Mesenchymal stem cell (in vitro differentiated cells and primary cell): ENCODE data around the gene ATP2A1.

ENCODE experiments used
- DNase-seq: peaks from one replicate; pipeline ENCODE4 v3.0.0-alpha.2; 2013
- H2AFZ ChIP-seq: one replicate; pipeline ENCODE4 v1.6.1; 2013; ENCODE audit warnings: low read depth, mild to moderate bottlenecking, control low read depth, inconsistent platforms, low read length, moderate library complexity
- H2AK5ac ChIP-seq: 2 replicates; pipeline ENCODE4 v1.6.1; 2013; ENCODE audit warnings: low read length, moderate library complexity, mild to moderate bottlenecking, inconsistent platforms; ENCODE audit not compliant: severe bottlenecking
- H2BK120ac ChIP-seq: one replicate; pipeline ENCODE4 v1.6.1; 2013; ENCODE audit warnings: low read depth, mild to moderate bottlenecking, inconsistent platforms, low read length, moderate library complexity
- H2BK12ac ChIP-seq, 2 experiments: one replicate each; pipeline ENCODE4 v1.6.1; 2013; ENCODE audit warnings: inconsistent platforms in 2 of 2, low read length in 2 of 2, mild to moderate bottlenecking in 2 of 2, moderate library complexity in 2 of 2, control low read depth in 1 of 2
- H2BK15ac ChIP-seq: one replicate; pipeline ENCODE4 v1.6.1; 2013; ENCODE audit warnings: mild to moderate bottlenecking, low read depth, inconsistent platforms; ENCODE audit not compliant: poor library complexity, severe bottlenecking
- H2BK5ac ChIP-seq: 2 replicates; pipeline ENCODE4 v1.6.1; 2013; ENCODE audit warnings: low read depth, mild to moderate bottlenecking, low read length, control low read depth, inconsistent platforms; ENCODE audit not compliant: poor library complexity, severe bottlenecking
- H3K14ac ChIP-seq, 2 experiments: one replicate each; pipeline ENCODE4 v1.6.1; 2013; ENCODE audit warnings: inconsistent platforms in 2 of 2, low read length in 2 of 2, control low read depth in 1 of 2, mild to moderate bottlenecking in 1 of 2, moderate library complexity in 1 of 2
- H3K18ac ChIP-seq, 2 experiments: one replicate each; pipeline ENCODE4 v1.6.1; 2013; ENCODE audit warnings: inconsistent platforms in 2 of 2, low read length in 2 of 2, control low read depth in 1 of 2, low read depth in 1 of 2, mild to moderate bottlenecking in 1 of 2
- H3K23ac ChIP-seq, 2 experiments: one replicate each; pipeline ENCODE4 v1.6.1; 2013; ENCODE audit warnings: inconsistent platforms in 2 of 2, low read length in 2 of 2, mild to moderate bottlenecking in 2 of 2, moderate library complexity in 2 of 2, control low read depth in 1 of 2
- H3K27ac ChIP-seq: 2 replicates; pipeline ENCODE4 v1.5.1; 2013; ENCODE audit warnings: mild to moderate bottlenecking, moderate library complexity, low read length, control low read depth, inconsistent platforms; ENCODE audit not compliant: poor library complexity, severe bottlenecking
- H3K27me3 ChIP-seq, 2 experiments: 2 replicates each; pipeline versions ENCODE4 v1.6.1 to v1.7.0; 2013; ENCODE audit warnings: low read length in 2 of 2, mild to moderate bottlenecking in 2 of 2, moderate library complexity in 2 of 2, control low read depth in 1 of 2, inconsistent platforms in 1 of 2; ENCODE audit not compliant: control insufficient read depth in 1 of 2, insufficient read depth in 1 of 2
- H3K36me3 ChIP-seq, 2 experiments: 2 replicates each; pipeline versions ENCODE4 v1.6.1 to v1.7.0; 2013; ENCODE audit warnings: low read length in 2 of 2, control low read depth in 1 of 2, inconsistent platforms in 1 of 2, low read depth in 1 of 2, mild to moderate bottlenecking in 1 of 2; ENCODE audit not compliant: insufficient read depth in 2 of 2, control insufficient read depth in 1 of 2
- H3K4ac ChIP-seq, 2 experiments: one replicate each; pipeline ENCODE4 v1.6.1; 2013; ENCODE audit warnings: inconsistent platforms in 2 of 2, low read length in 2 of 2, mild to moderate bottlenecking in 2 of 2, moderate library complexity in 2 of 2, control low read depth in 1 of 2, low read depth in 1 of 2
- H3K4me1 ChIP-seq: 2 replicates; pipeline ENCODE4 v1.6.1; 2013; ENCODE audit warnings: low read depth, low read length, control low read depth; ENCODE audit not compliant: control insufficient read depth, insufficient read depth
- H3K4me2 ChIP-seq: 2 replicates; pipeline ENCODE4 v1.6.1; 2013; ENCODE audit warnings: low read length, mild to moderate bottlenecking, inconsistent platforms; ENCODE audit not compliant: poor library complexity, severe bottlenecking
- H3K4me3 ChIP-seq, 2 experiments: 2 replicates each; pipeline versions ENCODE4 v1.5.1 to v1.7.0; 2013; ENCODE audit warnings: low read length in 2 of 2, mild to moderate bottlenecking in 2 of 2, control low read depth in 1 of 2, low read depth in 1 of 2; ENCODE audit not compliant: insufficient read depth in 1 of 2
- H3K79me1 ChIP-seq: replicated peaks from 2 replicates; pipeline ENCODE4 v1.6.1; 2013; ENCODE audit warnings: mild to moderate bottlenecking, control low read depth, low read length, inconsistent platforms; ENCODE audit not compliant: poor library complexity, severe bottlenecking
- H3K9ac ChIP-seq: 2 replicates; pipeline ENCODE4 v1.7.0; 2013; ENCODE audit warnings: mild to moderate bottlenecking, low read length, moderate library complexity
- H3K9me3 ChIP-seq: 2 replicates; pipeline ENCODE4 v1.7.0; 2013; ENCODE audit warnings: mild to moderate bottlenecking, low read length; ENCODE audit not compliant: control insufficient read depth
- H4K8ac ChIP-seq: one replicate; pipeline ENCODE4 v1.6.1; 2013; ENCODE audit warnings: inconsistent platforms, mild to moderate bottlenecking, low read length, moderate library complexity
- H4K91ac ChIP-seq: one replicate; pipeline ENCODE4 v1.6.1; 2013; ENCODE audit warnings: mild to moderate bottlenecking, low read length, inconsistent platforms
- WGBS: methylation state at CpG from one replicate; pipeline ENCODE4 v1.1.7; 2013; ENCODE audit warnings: mixed read lengths; 5-methylcytosine and 5-hydroxymethylcytosine counted together

ATP2A1 gene

GRCh38 chr16:28842696-28843095 lies 35.6 kb upstream of the ATP2A1 start:
- Histone ChIP-seq H3K27ac (no peak overlapping the region), H2AK5ac (no peak overlapping the region), H2BK120ac (no peak overlapping the region), H4K8ac (no peak overlapping the region), H3K23ac (no peak overlapping the region), H2BK5ac (no peak overlapping the region), H3K4me3 (no peak overlapping the region), H3K4me1 (peaks cover 15% of the 10 kb centered on the region), H3K79me1 (peaks cover 29% of the 10 kb centered on the region), H3K4ac (no peak overlapping the region), H3K36me3 (peaks cover 52 to 55% of the 10 kb centered on the region in 2 experiments), H2BK15ac (no peak overlapping the region), H3K14ac (no peak overlapping the region), H3K4me2 (no peak overlapping the region), H4K91ac (no peak overlapping the region), H3K9me3 (no peaks in the 10 kb centered on the region), H2AFZ (no peak overlapping the region), H3K27me3 (no peaks in the 10 kb centered on the region), H3K18ac (no peak overlapping the region), H3K9ac (no peak overlapping the region), H2BK12ac (no peak overlapping the region)
- DNase-seq, result no peak
- 96% methylated on average over 7 of the region's 7 CpGs for WGBS

DNA sequence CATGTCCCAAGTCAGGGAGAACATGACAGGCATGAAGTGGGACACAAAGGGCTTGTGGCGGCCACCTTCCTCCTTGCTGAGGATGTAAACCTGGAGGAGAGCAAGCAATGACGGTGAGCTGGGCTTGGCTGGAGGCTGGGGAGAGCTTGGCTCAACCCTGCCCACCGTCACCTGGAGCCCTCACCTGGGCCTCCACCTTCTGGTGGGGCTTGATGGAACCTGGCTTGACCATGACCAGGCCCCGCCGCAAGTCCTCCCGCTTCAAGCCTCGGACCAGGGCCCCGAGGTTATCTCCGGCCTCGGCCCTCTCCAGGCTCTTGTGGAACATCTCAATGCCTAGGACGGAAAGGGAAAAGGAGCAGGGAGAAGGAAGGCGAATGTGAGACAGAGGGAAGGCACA lies 34.5 kb upstream of the ATP2A1 start:
- H3K79me1 ChIP-seq, result peaks cover 28% of the 10 kb centered on the region
- H3K9ac ChIP-seq, result no peak overlapping the region
- H2BK5ac ChIP-seq, result no peak overlapping the region
- DNase-seq, result no peak
- no peak overlapping the region for H4K91ac ChIP-seq
- H2AFZ ChIP-seq, result no peak overlapping the region
- H3K14ac ChIP-seq, result no peak overlapping the region
- H2BK120ac ChIP-seq, result no peak overlapping the region
- H2BK15ac ChIP-seq, result no peak overlapping the region
- 93% methylated on average over 12 of the region's 12 CpGs for WGBS
- H3K18ac ChIP-seq, result no peak overlapping the region
- no peak overlapping the region for H3K4me3 ChIP-seq
- H3K4me2 ChIP-seq, result no peak overlapping the region
- H3K27me3 ChIP-seq, result no peaks in the 10 kb centered on the region
- peaks cover 41 to 45% of the 10 kb centered on the region in 2 experiments for H3K36me3 ChIP-seq
- no peak overlapping the region for H2BK12ac ChIP-seq
- no peak overlapping the region for H2AK5ac ChIP-seq
- H3K4me1 ChIP-seq, result peaks cover 15% of the 10 kb centered on the region
- H3K23ac ChIP-seq, result no peak overlapping the region
- no peak overlapping the region for H3K27ac ChIP-seq
- no peak overlapping the region for H3K4ac ChIP-seq
- H4K8ac ChIP-seq, result no peak overlapping the region
- H3K9me3 ChIP-seq, result no peaks in the 10 kb centered on the region

GRCh38 chr16:28844226-28844885 lies 33.9 kb upstream of the ATP2A1 start:
- Histone ChIP-seq H3K4me1 (peaks cover 15% of the 10 kb centered on the region), H3K27me3 (no peaks in the 10 kb centered on the region), H3K14ac (no peak overlapping the region), H2BK5ac (no peak overlapping the region), H3K18ac (no peak overlapping the region), H3K27ac (no peak overlapping the region), H4K8ac (no peak overlapping the region), H3K23ac (no peak overlapping the region), H2BK15ac (no peak overlapping the region), H3K4me3 (no peak overlapping the region), H2AFZ (no peak overlapping the region), H3K9me3 (no peaks in the 10 kb centered on the region), H3K9ac (peak overlapping the region; percentile 98), H3K79me1 (peaks cover 28% of the 10 kb centered on the region), H4K91ac (no peak overlapping the region), H3K4ac (no peak overlapping the region), H2BK12ac (no peak overlapping the region), H3K4me2 (no peak overlapping the region), H2AK5ac (no peak overlapping the region), H2BK120ac (no peak overlapping the region), H3K36me3 (peaks cover 35 to 39% of the 10 kb centered on the region in 2 experiments)
- DNase-seq, result no peak
- WGBS, result 93% methylated on average over 19 of the region's 19 CpGs

DNA sequence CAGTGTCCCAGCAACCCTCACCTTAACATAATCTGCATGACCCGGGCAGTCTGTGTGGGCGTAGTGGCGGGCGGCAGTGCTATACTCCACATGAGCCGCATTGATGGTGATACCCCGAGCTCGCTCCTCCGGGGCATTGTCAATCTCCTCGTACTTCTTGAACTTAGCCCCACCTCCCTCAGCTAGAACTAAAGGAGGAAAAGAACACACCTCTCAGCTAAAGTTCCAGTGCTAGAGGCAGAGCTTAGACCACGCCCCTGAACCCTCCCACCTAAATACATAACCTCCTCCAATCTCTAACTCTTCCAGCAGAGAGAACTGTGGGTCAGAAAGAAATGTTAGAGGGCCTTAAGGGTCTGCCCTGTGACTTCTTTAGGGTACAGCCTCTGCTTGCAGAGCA lies 33.0 kb upstream of the ATP2A1 start:
- no peak overlapping the region for H3K27ac ChIP-seq
- no peak overlapping the region for H3K14ac ChIP-seq
- peak overlapping the region; percentile 98 to 100 for H3K4me3 ChIP-seq
- H3K4me2 ChIP-seq, result peak overlapping the region; percentile 92
- no peak overlapping the region for H4K8ac ChIP-seq
- H3K4ac ChIP-seq, result no peak overlapping the region
- H3K4me1 ChIP-seq, result peaks cover 15% of the 10 kb centered on the region
- H2AK5ac ChIP-seq, result no peak overlapping the region
- H3K9me3 ChIP-seq, result no peaks in the 10 kb centered on the region
- H3K18ac ChIP-seq, result no peak overlapping the region
- H2BK120ac ChIP-seq, result no peak overlapping the region
- DNase-seq, result peak; percentile 32
- H4K91ac ChIP-seq, result no peak overlapping the region
- H3K36me3 ChIP-seq, result peaks cover 34 to 39% of the 10 kb centered on the region in 2 experiments
- no peaks in the 10 kb centered on the region for H3K27me3 ChIP-seq
- H2BK5ac ChIP-seq, result no peak overlapping the region
- H3K9ac ChIP-seq, result peak overlapping the region; percentile 98
- H2BK15ac ChIP-seq, result no peak overlapping the region
- no peak overlapping the region for H2AFZ ChIP-seq
- H3K23ac ChIP-seq, result no peak overlapping the region
- WGBS, result 85% methylated on average over 9 of the region's 10 CpGs
- no peak overlapping the region for H2BK12ac ChIP-seq
- H3K79me1 ChIP-seq, result peaks cover 30% of the 10 kb centered on the region
